Fibroblast of skin of right quadriceps (primary cell): ENCODE measurements around the gene ABI1.

Experiments used
- DNase-seq: peaks from one replicate; pipeline ENCODE4 v3.0.0-alpha.2; 2013

The ABI1 gene

DNA sequence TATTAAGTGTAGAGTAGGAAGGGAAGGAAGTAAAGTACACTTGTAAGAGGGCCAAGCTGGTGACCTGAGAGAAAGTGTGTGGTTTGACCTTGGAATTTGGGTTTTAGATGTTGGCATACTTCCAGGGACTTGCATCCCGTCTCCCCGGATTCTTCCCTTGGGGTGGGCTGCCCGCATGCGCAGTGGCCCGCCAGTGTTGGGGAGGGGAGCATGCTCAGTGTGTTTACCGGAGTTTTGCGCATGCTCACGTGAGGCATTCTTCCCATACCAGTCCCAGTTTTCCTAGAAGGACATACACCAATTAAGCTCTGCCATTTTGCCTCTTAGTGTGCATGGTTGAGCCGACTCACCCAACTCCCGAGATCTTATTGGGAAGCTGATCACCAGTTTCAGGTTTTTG, 153.8 kb downstream of the ABI1 start:
- DNase-seq, result no peak

DNA sequence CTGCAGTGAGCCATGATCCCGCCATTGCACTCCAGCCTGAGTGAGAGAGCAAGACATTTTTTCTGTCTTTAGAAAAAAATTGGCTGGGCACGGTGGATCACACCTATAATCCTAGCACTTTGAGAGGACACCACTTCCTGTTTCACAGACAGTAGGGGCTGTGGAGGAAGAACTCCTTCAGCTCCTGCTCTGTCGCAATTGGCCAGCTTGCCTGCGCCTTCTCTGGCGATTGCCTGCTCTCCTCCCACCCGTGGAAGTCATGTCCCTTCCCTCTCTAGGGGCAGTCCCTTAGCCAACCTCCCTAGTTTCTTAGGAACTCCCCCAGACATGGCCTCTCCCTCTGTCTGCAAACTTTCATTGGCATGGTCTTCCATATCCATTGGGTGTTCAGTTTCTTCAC, 154.6 kb downstream of the ABI1 start:
- no peak for DNase-seq

DNA sequence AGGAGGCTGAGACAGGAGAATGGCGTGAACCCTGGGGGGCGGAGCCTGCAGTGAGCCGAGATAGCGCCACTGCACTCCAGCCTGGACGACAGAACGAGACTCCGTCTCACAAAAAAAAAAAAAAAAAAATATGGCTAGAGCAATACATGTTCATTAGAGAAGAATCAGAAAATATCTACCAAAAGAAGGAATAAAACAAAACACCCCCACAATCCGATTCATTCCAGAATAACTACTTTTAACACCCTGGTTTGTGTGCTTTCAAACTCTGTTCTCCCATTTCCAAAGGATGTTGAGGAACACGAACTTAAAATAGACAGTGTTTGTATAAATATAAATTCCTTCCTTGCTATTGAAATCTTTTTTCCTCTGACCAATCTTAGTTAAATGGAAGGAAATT, 156.8 kb downstream of the ABI1 start:
- no peak for DNase-seq

DNA sequence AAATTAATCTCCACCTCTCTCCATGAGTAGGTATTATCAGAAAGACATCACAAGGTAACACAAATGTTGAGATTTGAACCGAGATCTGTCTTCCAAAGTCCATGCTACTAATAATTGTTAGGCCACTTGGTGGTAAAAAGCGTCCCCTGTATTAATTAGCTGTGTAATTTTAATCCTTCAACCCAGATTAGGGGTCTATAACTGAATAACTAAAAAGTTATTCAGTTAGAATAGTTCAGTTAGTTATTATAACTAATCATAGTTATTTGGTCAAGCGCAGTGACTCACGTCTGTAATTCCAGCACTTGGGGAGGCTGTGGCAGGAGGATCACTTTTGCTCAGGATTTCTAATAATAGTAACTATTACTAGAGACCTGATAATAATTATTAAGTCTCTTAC, 157.7 kb downstream of the ABI1 start:
- no peak for DNase-seq

DNA sequence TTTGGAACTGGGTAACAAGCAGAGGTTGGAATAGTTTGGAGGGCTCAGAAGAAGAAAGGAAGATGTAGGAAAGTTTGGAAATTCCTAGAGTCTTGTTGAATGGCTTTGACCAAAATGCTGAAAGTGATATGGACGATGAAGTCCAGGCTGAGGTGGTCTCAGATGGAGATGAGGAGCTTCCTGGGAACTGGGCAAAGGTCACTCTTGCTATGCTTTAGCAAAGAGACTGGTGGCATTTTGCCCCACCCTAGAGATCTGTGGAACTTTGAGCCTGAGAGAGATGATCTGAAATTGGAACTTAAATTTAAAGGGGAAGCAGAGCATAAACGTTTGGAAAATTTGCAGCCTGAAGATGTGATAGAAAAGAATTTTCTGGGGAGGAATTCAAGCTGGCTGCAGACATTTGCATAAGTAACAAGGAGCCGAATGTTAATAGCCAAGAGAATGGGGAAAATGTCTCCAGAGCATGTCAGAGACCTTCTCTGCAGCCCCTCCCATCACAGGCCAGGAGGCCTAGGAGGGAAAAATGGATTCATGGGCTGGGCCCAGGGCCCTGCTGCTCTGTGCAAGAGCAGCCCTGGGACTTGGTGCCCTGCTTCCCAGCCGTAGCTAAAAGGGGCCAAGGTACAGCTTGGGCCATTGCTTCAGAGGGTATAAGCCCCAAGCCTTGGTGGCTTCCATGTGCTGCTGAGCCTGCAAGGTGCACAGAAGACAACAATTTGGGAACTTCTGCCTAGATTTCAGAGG, 159.7 kb downstream of the ABI1 start:
- DNase-seq, result no peak

DNA sequence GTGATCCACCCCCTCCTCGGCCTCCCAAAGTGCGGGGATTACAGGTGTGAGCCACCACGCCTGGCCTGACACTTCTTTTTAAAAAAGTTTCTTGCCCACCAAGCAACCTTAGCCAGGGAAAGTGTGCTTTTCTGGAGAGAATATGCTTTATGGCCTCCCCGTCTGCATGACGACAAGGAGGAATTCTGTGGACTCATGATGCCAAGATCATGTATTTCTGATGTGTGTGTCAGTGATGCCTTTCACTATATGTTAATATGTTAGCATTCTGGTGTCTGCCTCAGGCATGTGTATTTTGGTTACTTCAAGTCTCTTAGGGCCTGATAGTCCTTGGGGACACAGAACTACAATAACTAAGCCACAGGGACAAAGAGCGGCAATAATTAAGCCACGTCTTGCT, 161.1 kb downstream of the ABI1 start:
- no peak for DNase-seq

DNA sequence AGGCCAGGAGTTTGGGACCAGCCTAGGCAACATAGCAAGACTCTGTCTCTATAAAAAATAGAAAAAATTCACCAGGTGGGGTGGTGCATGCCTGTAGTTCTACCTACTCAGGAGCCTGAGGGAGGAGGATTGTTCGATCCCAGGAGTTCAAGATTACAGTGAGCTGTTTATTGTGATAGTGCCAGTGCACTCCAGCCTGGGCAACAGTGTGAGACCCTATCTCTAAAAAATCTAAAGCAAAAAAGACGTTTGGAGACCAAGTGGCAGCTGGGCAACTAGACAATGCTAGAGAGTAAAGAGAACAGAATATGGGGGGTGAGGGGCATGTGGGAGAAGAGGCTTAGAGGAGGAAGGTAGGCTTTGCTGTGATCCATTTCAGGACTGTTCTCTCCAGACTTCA, 161.8 kb downstream of the ABI1 start:
- no peak for DNase-seq

DNA sequence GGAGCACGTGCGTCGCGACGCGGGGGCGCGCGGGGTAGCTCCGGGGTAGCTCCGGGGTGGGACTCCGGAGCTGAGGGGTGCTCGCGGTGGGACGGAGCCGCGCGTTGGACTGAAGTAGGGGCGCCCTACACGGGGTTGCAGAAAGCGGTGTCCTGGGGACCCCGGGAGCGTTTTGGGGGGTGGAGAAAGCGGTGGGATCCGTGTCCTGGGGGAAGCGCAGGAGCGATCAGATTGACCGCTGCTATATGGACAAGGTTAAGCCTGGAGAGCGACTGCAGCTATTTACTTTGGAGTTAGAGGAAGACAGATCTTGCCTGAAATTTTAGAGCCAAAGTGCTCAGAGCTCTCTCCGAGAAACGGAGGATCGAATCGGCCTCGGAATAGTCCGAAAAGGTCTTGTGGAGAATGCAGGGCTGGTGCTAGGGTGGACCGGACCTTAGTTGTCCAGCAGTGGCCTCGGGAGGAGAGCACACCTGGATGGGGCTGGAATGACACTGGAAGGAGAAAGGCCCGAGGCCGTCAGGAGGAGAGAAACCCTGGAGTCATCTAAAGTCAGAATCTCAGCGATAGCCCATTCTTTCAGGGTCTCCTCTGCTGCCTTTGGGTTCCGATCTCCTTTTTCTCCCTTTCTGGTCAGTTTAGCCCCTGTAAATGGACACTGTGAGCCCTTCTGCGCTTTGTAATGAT, 162.7 kb downstream of the ABI1 start:
- no peak for DNase-seq

DNA sequence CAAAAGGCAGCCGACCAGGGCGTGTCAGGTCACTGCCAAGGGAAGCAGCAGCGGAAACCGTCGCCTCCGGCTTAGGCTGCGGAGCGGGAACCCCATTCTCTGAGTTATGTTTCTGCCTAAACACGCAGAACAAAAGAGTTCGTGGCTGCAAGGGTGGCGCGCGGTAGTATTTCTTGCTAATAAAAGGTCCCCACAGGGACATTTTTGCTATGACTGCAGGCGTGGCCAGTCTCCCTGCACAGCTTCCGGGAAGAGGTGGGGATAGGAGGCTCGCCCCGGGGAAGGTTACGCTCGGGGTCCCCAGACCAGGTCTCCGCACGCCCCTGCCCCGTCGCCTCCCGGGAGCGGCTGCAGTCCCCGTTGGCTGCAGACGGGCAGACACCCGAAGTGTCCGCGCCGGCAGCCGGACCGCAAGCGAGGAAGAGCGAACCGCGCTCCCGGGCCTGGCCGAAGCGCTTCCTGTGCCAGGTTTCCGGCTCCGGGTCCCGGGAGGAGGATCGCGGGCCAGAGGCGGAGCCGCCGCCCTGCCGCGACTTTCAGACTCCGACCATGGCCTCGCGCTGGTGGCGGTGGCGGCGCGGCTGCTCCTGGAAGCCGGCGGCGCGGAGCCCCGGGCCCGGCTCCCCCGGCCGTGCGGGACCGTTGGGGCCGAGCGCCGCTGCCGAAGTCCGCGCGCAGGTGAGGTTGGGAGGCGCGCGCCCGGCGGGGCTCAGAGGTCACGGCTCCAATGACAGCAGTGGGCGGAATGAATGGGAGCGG, 163.4 kb downstream of the ABI1 start, which contains the start of gene PDSS1:
Gene PDSS1 (plus strand): TSS at position 539 of the 759 bp plus-strand sequence. CDS start 11 bp downstream, at position 550.
- DNase-seq, result peak; percentile 67

DNA sequence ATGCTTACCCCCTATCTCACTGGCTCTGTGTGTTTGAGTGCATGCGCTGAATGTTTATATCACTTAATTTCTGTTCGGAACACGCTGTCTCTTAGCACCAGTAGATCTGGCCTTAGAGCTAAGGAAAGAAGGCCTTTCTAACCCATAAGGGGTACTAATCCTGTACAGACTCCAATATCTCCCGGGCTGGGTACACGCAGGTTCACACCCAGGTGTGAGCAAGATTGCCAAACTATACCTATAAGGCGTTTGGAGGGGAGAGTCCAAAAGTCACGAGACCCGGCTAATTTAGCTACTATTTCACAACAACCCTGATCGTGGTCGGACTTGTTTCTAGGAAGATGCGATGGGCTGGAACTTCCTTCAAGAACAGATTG, 164.0 kb downstream of the ABI1 start:
- DNase-seq, result no peak
